Measurements from ENCODE around the gene EFR3B. TPM values are rescaled to one million over a fixed set of nuclear protein-coding genes. Genes with fewer than 3 reads are reported as not detected.

EFR3B gene
- total and polyA plus RNA-seq, 2 of the 4 experiments (the other 2 are of a cell fraction) = 0.38 to 0.90 TPM

DNA sequence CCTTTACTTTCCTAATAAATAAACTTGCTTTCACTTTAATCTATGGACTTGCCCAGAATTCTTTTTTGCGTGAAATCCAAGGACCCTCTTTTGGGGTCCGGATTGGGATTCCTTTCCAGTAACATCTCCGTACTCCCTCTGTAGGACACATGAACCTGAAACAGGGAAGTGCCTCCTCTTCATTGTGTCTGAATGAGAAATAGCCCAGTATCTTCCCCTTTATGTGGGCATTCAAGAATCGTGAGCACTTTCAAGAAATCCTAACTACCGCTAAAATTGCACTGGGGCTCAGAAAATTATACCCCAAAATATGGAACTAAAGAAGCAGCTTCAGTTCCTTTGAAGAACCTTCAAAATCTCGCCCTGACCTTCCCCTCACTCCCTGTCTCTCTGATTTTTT is 134.3 kb downstream of the EFR3B start:
- Histone ChIP-seq H3K9me3 (ENCODE audit: control insufficient read depth, insufficient read depth, low read length) (no peaks in the 10 kb centered on the region), H2AK9ac (replicated peaks; ENCODE audit: low read depth, low read length, poor library complexity) (no peak overlapping the region), H3K18ac (ENCODE audit: low read depth, low read length) (no peak overlapping the region), H3K27me3 (ENCODE audit: control insufficient read depth, insufficient read depth, low read length) (peaks cover 46% of the 10 kb centered on the region), H3K36me3 (ENCODE audit: control insufficient read depth, insufficient read depth, low read length) (no peaks in the 10 kb centered on the region), H2BK5ac (ENCODE audit: low read depth, low read length, poor library complexity, severe bottlenecking) (no peak overlapping the region), H4K8ac (ENCODE audit: low read depth in 2 of 2, low read length in 2 of 2) (no peak overlapping the region), H3K14ac (replicated peaks; ENCODE audit: low read depth, low read length) (no peak overlapping the region), H4K5ac (ENCODE audit: low read depth, low read length) (no peak overlapping the region), H2BK20ac (ENCODE audit: low read depth, low read length) (no peak overlapping the region), H3K9me1 (ENCODE audit: insufficient read depth, low read length) (no peaks in the 10 kb centered on the region), H3K4me2 (ENCODE audit: low read depth, low read length) (no peak overlapping the region), H2AK5ac (ENCODE audit: low read depth, low read length) (no peak overlapping the region), H3K4ac (ENCODE audit: low read depth, low read length) (no peak overlapping the region), H2AFZ (replicated peaks; ENCODE audit: low read length, poor library complexity) (no peak overlapping the region), H2BK120ac (ENCODE audit: low read depth, low read length) (no peak overlapping the region), H3K79me1 (ENCODE audit: low read depth in 1 of 2, low read length in 2 of 2) (no peaks in the 10 kb centered on the region), H3K4me3 (ENCODE audit: insufficient read depth, low read depth, low read length) (no peak overlapping the region), H3K56ac (ENCODE audit: extremely low read depth, insufficient read depth, low read length) (no peak overlapping the region), H3K23ac (ENCODE audit: low read depth, low read length) (no peak overlapping the region), H2BK15ac (ENCODE audit: low read depth, low read length) (no peak overlapping the region), H3K4me1 (ENCODE audit: control insufficient read depth, insufficient read depth, low read length) (no peaks in the 10 kb centered on the region), H3K27ac (ENCODE audit: insufficient read depth, low read length) (no peak overlapping the region), H4K20me1 (ENCODE audit: insufficient read depth, low read length) (no peaks in the 10 kb centered on the region), H4K91ac (ENCODE audit: insufficient read depth, low read depth, low read length) (no peak overlapping the region), H3K9ac (ENCODE audit: low read depth, low read length) (no peak overlapping the region)
- TF ChIP-seq CEBPB (IDR thresholded peaks at IDR 0.05; ENCODE audit: low read depth, low read length) (no peak), MXI1 (IDR thresholded peaks at IDR 0.05; ENCODE audit: borderline replicate concordance, low read depth, low read length) (no peak), FOS (IDR thresholded peaks at IDR 0.05; ENCODE audit: low read depth, low read length) (no peak), RFX5 (IDR thresholded peaks at IDR 0.05; ENCODE audit: low read depth, low read length) (no peak)
- dilution Hi-C loops (cut with HindIII; ENCODE audit: low sequenced_read_pairs, unreplicated experiment) (no loop called here), in situ Hi-C loops (cut with MboI; ENCODE audit: low sequenced_read_pairs) (no loop called here), intact Hi-C loops (cut with micrococcal nuclease) (no loop called here)
- DNase-seq (no peak), ATAC-seq (ENCODE audit: low read depth) (no peak)
- ChIA-PET POLR2A (ENCODE audit: unreplicated experiment) (no interaction called here), CTCF (no interaction called here)
- no TSS peak for BruUV-seq (replicated peaks)
- WGBS, 2 experiments (ENCODE audit: extremely low coverage in 2 of 2, insufficient read length in 1 of 2) = 63% methylated on average over 2 of the region's 6 CpGs; no CpG with 5 or more reads in 1 of the 2 experiments

Data from IMR-90 (cell line).